Fibroblast of lung (primary cell): ENCODE data around the gene SFI1. TPM values are rescaled to one million over a fixed set of nuclear protein-coding genes. Genes with fewer than 3 reads are reported as not detected.

Source experiments
- DNase-seq, 2 donors: peaks; one replicate each; pipeline versions ENCODE4 v3.0.0 to v3.0.0-alpha.2; 2010; ENCODE audit warnings: low read depth in 2 of 2
- H2AFZ ChIP-seq: 2 replicates; pipeline ENCODE4 v1.5.1; 2012; ENCODE audit warnings: low read length, control low read depth, inconsistent platforms
- H3K27ac ChIP-seq: 2 replicates; pipeline ENCODE4 v1.5.1; 2011; ENCODE audit warnings: low read length, control low read depth; ENCODE audit not compliant: insufficient read depth
- H3K27me3 ChIP-seq: 2 replicates; pipeline ENCODE4 v1.5.1; 2011; ENCODE audit warnings: mild to moderate bottlenecking, low read length; ENCODE audit not compliant: control insufficient read depth, insufficient read depth
- H3K36me3 ChIP-seq: 2 replicates; pipeline ENCODE4 v1.5.1; 2011; ENCODE audit warnings: low read length; ENCODE audit not compliant: control insufficient read depth, insufficient read depth
- H3K4me1 ChIP-seq: 2 replicates; pipeline ENCODE4 v1.5.1; 2011; ENCODE audit warnings: low read length; ENCODE audit not compliant: control insufficient read depth, insufficient read depth; ENCODE audit errors: extremely low read depth
- H3K4me2 ChIP-seq: 2 replicates; pipeline ENCODE4 v1.5.1; 2011; ENCODE audit warnings: low read length, control low read depth; ENCODE audit not compliant: insufficient read depth; ENCODE audit errors: extremely low read depth
- H3K4me3 ChIP-seq, 4 experiments: fragments of 200-600 bp in 1 of 4; sonication (generic) in 1 of 4; replicated peaks in 1 of 4; 2 replicates each; pipeline ENCODE4 v1.5.1; 2011 to 2016; ENCODE audit warnings: low read length in 4 of 4, low read depth in 3 of 4, mild to moderate bottlenecking in 3 of 4, control low read depth in 2 of 4, inconsistent platforms in 1 of 4, mixed read lengths in 1 of 4; ENCODE audit not compliant: insufficient read depth in 1 of 4; ENCODE audit errors: control extremely low read depth in 1 of 4
- H3K79me2 ChIP-seq: 2 replicates; pipeline ENCODE4 v1.5.1; 2012; ENCODE audit warnings: mild to moderate bottlenecking, low read length, inconsistent platforms; ENCODE audit not compliant: control insufficient read depth, insufficient read depth
- H3K9ac ChIP-seq: 2 replicates; pipeline ENCODE4 v1.5.1; 2011; ENCODE audit warnings: mild to moderate bottlenecking, low read length, control low read depth; ENCODE audit not compliant: insufficient read depth
- H3K9me3 ChIP-seq: 2 replicates; pipeline ENCODE4 v1.5.1; 2012; ENCODE audit warnings: low read depth, low read length; ENCODE audit not compliant: control insufficient read depth, insufficient read depth
- H4K20me1 ChIP-seq: 2 replicates; pipeline ENCODE4 v1.5.1; 2011; ENCODE audit warnings: low read length; ENCODE audit not compliant: control insufficient read depth, insufficient read depth; ENCODE audit errors: extremely low read depth
- CTCF ChIP-seq, 2 donors: IDR thresholded peaks in 1 of 2; conservative IDR thresholded peaks in 1 of 2; 1 replicate in 1 of 2; 2 replicates in 1 of 2; pipeline ENCODE4 v1.5.1; 2011 to 2012; ENCODE audit warnings: low read length in 2 of 2, control low read depth in 1 of 2, inconsistent platforms in 1 of 2, low read depth in 1 of 2, mild to moderate bottlenecking in 1 of 2
- EZH2 ChIP-seq: IDR thresholded peaks from 2 replicates; pipeline ENCODE4 v1.5.1; 2012; ENCODE audit warnings: low read length, control low read depth, mild to moderate bottlenecking; ENCODE audit errors: missing control alignments
- polyA plus RNA-seq, 2 donors: library from polyadenylated mRNA; depleted of rRNA in 1 of 2; stranded (reverse) in 1 of 2; unstranded in 1 of 2; fragments of >200 nt; gene quantifications; 2 replicates each; pipeline ENCODE4 v1.2.1, GENCODE V29; 2011 to 2012; ENCODE audit warnings: missing spikeins in 1 of 2
- total RNA-seq: library from RNA; depleted of rRNA; stranded (reverse); fragments of >200 nt; gene quantifications from 2 replicates; pipeline ENCODE4 v1.2.1, GENCODE V29; 2014

Gene SFI1
- total and polyA plus RNA-seq, 2 donors (not counting 1 experiment from before 2014, with no cell fraction given), result 3.6 to 11.4 TPM

GRCh38 chr22:31561970-31562369 lies 65.6 kb downstream of the SFI1 start:
- no peak for DNase-seq
- Histone ChIP-seq H3K79me2 (no peaks in the 10 kb centered on the region), H4K20me1 (no peaks in the 10 kb centered on the region), H3K27ac (no peak overlapping the region), H3K27me3 (no peaks in the 10 kb centered on the region), H3K4me2 (no peak overlapping the region), H2AFZ (no peak overlapping the region), H3K4me1 (no peaks in the 10 kb centered on the region), H3K36me3 (no peaks in the 10 kb centered on the region), H3K9ac (no peak overlapping the region), H3K9me3 (no peaks in the 10 kb centered on the region), H3K4me3 (no peak overlapping the region)
- no peak for TF ChIP-seq CTCF (conservative IDR thresholded peaks at IDR 0.05 in 1 of 2, IDR thresholded peaks at IDR 0.05 in 1 of 2; ENCODE audit: low read depth in 1 of 2, low read length in 2 of 2)

- Histone ChIP-seq H3K79me2 (no peaks in the 10 kb centered on the region), H3K9me3 (no peaks in the 10 kb centered on the region), H3K4me2 (no peak overlapping the region), H2AFZ (no peak overlapping the region), H3K27ac (no peak overlapping the region), H3K4me1 (no peaks in the 10 kb centered on the region), H3K36me3 (no peaks in the 10 kb centered on the region), H3K9ac (no peak overlapping the region), H3K27me3 (no peaks in the 10 kb centered on the region), H3K4me3 (no peak overlapping the region), H4K20me1 (no peaks in the 10 kb centered on the region)
- TF ChIP-seq CTCF (conservative IDR thresholded peaks at IDR 0.05 in 1 of 2, IDR thresholded peaks at IDR 0.05 in 1 of 2; ENCODE audit: low read depth in 1 of 2, low read length in 2 of 2) (no peak), EZH2 (no peak)
- peak in 1 of 2 donors; percentile 36 for DNase-seq
Measured at GRCh38 chr22:31566484-31566883, 70.1 kb downstream of the SFI1 start.

- no peak overlapping the region for H3K9ac ChIP-seq
- no peaks in the 10 kb centered on the region for H3K36me3 ChIP-seq
- no peak for DNase-seq
- no peak for TF ChIP-seq CTCF (conservative IDR thresholded peaks at IDR 0.05 in 1 of 2, IDR thresholded peaks at IDR 0.05 in 1 of 2; ENCODE audit: low read depth in 1 of 2, low read length in 2 of 2)
- no peak for TF ChIP-seq EZH2
- no peak overlapping the region for H3K4me2 ChIP-seq
- H3K4me3 ChIP-seq, result no peak overlapping the region
- H4K20me1 ChIP-seq, result no peaks in the 10 kb centered on the region
- H3K9me3 ChIP-seq, result no peaks in the 10 kb centered on the region
- no peak overlapping the region for H2AFZ ChIP-seq
- H3K4me1 ChIP-seq, result no peaks in the 10 kb centered on the region
- no peak overlapping the region for H3K27ac ChIP-seq
- H3K79me2 ChIP-seq, result no peaks in the 10 kb centered on the region
- no peaks in the 10 kb centered on the region for H3K27me3 ChIP-seq
Measured at GRCh38 chr22:31567196-31567595, 70.9 kb downstream of the SFI1 start.
